H1 (cell line): Measurements from ENCODE around the gene RPS19. TPM values are rescaled to one million over a fixed set of nuclear protein-coding genes. Genes with fewer than 3 reads are reported as not detected.

Source experiments
- CTCF ChIA-PET: fragments of 300-600 bp; sonication (Branson Sonifier 250); formaldehyde crosslinking; loops from one replicate; lab custom pipeline; 2021; ENCODE audit not compliant: partially characterized antibody; lab: Charles Lee
- POLR2A ChIA-PET: fragments of 300-600 bp; sonication (Branson Sonifier 250); formaldehyde crosslinking; loops from one replicate; lab custom pipeline; 2021; ENCODE audit warnings: inconsistent platforms; ENCODE audit not compliant: partially characterized antibody; lab: Charles Lee
- DNase-seq, 2 experiments: peaks; one replicate each; pipeline versions ENCODE4 v3.0.0 to v3.0.0-alpha.2; 2010 to 2022; ENCODE audit warnings: low spot score in 2 of 2, low read depth in 1 of 2, mixed read lengths in 1 of 2
- FAIRE-seq: peaks from 2 replicates; lab custom pipeline; 2011; peaks lifted over from hg19 to GRCh38; lab: Jason Lieb, UNC
- H2AFZ ChIP-seq: 2 replicates; pipeline ENCODE4 v1.8.1; 2012; ENCODE audit warnings: low read length, inconsistent platforms
- H2AK5ac ChIP-seq: 2 replicates; pipeline ENCODE4 v1.6.1; 2013; ENCODE audit warnings: low read depth, low read length
- H2BK120ac ChIP-seq: replicated peaks from 2 replicates; pipeline ENCODE3; 2013; ENCODE audit warnings: low read depth, low read length, inconsistent platforms
- H2BK12ac ChIP-seq: 2 replicates; pipeline ENCODE4 v1.6.1; 2013; ENCODE audit warnings: low read depth, low read length
- H2BK15ac ChIP-seq: 2 replicates; pipeline ENCODE4 v1.6.1; 2013; ENCODE audit warnings: low read length
- H2BK20ac ChIP-seq: 2 replicates; pipeline ENCODE4 v1.6.1; 2013; ENCODE audit warnings: low read length
- H2BK5ac ChIP-seq: 2 replicates; pipeline ENCODE4 v1.6.1; 2013; ENCODE audit warnings: low read depth, low read length
- H3K14ac ChIP-seq: 2 replicates; pipeline ENCODE4 v1.6.1; 2013; ENCODE audit warnings: inconsistent platforms; ENCODE audit not compliant: insufficient read length
- H3K18ac ChIP-seq: 2 replicates; pipeline ENCODE4 v1.6.1; 2013; ENCODE audit warnings: low read length; ENCODE audit errors: extremely low read depth
- H3K23ac ChIP-seq: 2 replicates; pipeline ENCODE4 v1.6.1; 2013; ENCODE audit warnings: inconsistent platforms; ENCODE audit not compliant: insufficient read length
- H3K23me2 ChIP-seq: 2 replicates; pipeline ENCODE4 v1.6.1; 2013; ENCODE audit warnings: low read depth, low read length
- H3K27ac ChIP-seq: 2 replicates; pipeline ENCODE4 v1.6.1; 2011; ENCODE audit warnings: low read depth, low read length, inconsistent platforms
- H3K27me3 ChIP-seq, 4 experiments: replicated peaks in 1 of 4; 1 replicate in 1 of 4; 2 replicates in 3 of 4; pipeline versions ENCODE4 v1.6.1 to v1.8.1; 2011 to 2013; ENCODE audit warnings: low read length in 3 of 4, mild to moderate bottlenecking in 3 of 4, inconsistent platforms in 2 of 4, mixed read lengths in 2 of 4, moderate library complexity in 1 of 4; ENCODE audit not compliant: control insufficient read depth in 3 of 4, insufficient read depth in 3 of 4; ENCODE audit errors: extremely low read depth in 1 of 4
- H3K36me3 ChIP-seq, 4 experiments: 2 replicates each; pipeline versions ENCODE4 v1.6.1 to v1.8.1; 2011 to 2013; ENCODE audit warnings: mild to moderate bottlenecking in 4 of 4, low read length in 3 of 4, moderate library complexity in 2 of 4, control low read depth in 1 of 4, inconsistent platforms in 1 of 4; ENCODE audit not compliant: insufficient read depth in 4 of 4, control insufficient read depth in 2 of 4
- H3K4ac ChIP-seq: replicated peaks from 2 replicates; pipeline ENCODE3; 2013; ENCODE audit warnings: low read length, low read depth, mixed read lengths, inconsistent platforms; ENCODE audit not compliant: insufficient read length
- H3K4me1 ChIP-seq, 4 experiments: replicated peaks in 1 of 4; 1 replicate in 1 of 4; 2 replicates in 3 of 4; pipeline versions ENCODE4 v1.6.1 to v1.8.1; 2011 to 2013; ENCODE audit warnings: low read length in 3 of 4, inconsistent platforms in 2 of 4, mixed read lengths in 1 of 4; ENCODE audit not compliant: insufficient read depth in 4 of 4, control insufficient read depth in 3 of 4
- H3K4me2 ChIP-seq, 2 experiments: 2 replicates each; pipeline versions ENCODE4 v1.6.1 to v1.8.1; 2011 to 2013; ENCODE audit warnings: low read depth in 2 of 2, low read length in 2 of 2, control low read depth in 1 of 2, inconsistent platforms in 1 of 2, mild to moderate bottlenecking in 1 of 2; ENCODE audit not compliant: insufficient read depth in 1 of 2
- H3K4me3 ChIP-seq, 4 experiments: fragments of 200-600, 300-600 bp in 1 of 4; sonication (generic), shearing (Covaris generic), sonication (Bioruptor Twin) in 1 of 4; 2 replicates each; pipeline versions ENCODE4 v1.5.1 to v1.8.1; 2011 to 2016; ENCODE audit warnings: low read length in 4 of 4, low read depth in 3 of 4, control low read depth in 2 of 4, inconsistent platforms in 2 of 4, mild to moderate bottlenecking in 2 of 4, mixed read lengths in 1 of 4, moderate library complexity in 1 of 4; ENCODE audit not compliant: insufficient read depth in 2 of 4; ENCODE audit errors: extremely low read depth in 1 of 4
- H3K56ac ChIP-seq: replicated peaks from 2 replicates; pipeline ENCODE3; 2013; ENCODE audit warnings: low read depth, mild to moderate bottlenecking, mixed read lengths, low read length, inconsistent platforms; ENCODE audit not compliant: insufficient read length
- H3K79me1 ChIP-seq: 2 replicates; pipeline ENCODE4 v1.6.1; 2013; ENCODE audit warnings: low read depth, low read length, control low read depth
- H3K79me2 ChIP-seq, 2 experiments: 2 replicates each; pipeline versions ENCODE4 v1.6.1 to v1.8.1; 2012 to 2013; ENCODE audit warnings: low read length in 2 of 2, mild to moderate bottlenecking in 2 of 2, inconsistent platforms in 1 of 2; ENCODE audit not compliant: insufficient read depth in 2 of 2, control insufficient read depth in 1 of 2
- H3K9ac ChIP-seq, 4 experiments: replicated peaks in 1 of 4; 1 replicate in 1 of 4; 2 replicates in 3 of 4; pipeline versions ENCODE4 v1.6.1 to v1.8.1; 2011 to 2013; ENCODE audit warnings: low read depth in 3 of 4, low read length in 3 of 4, control low read depth in 2 of 4, mild to moderate bottlenecking in 2 of 4, moderate library complexity in 2 of 4, inconsistent platforms in 1 of 4; ENCODE audit errors: extremely low read depth in 1 of 4
- H3K9me3 ChIP-seq, 2 experiments: 2 replicates each; pipeline versions ENCODE4 v1.6.1 to v1.8.1; 2012 to 2013; ENCODE audit warnings: mild to moderate bottlenecking in 2 of 2, moderate library complexity in 2 of 2, control low read depth in 1 of 2, inconsistent platforms in 1 of 2, low read depth in 1 of 2, low read length in 1 of 2, mixed read lengths in 1 of 2; ENCODE audit not compliant: insufficient read depth in 2 of 2
- H4K20me1 ChIP-seq, 2 experiments: replicated peaks in 1 of 2; 2 replicates each; pipeline versions ENCODE3 to v1.8.1; 2011 to 2013; ENCODE audit warnings: inconsistent platforms in 2 of 2, low read length in 2 of 2, mild to moderate bottlenecking in 1 of 2; ENCODE audit not compliant: insufficient read depth in 2 of 2, control insufficient read depth in 1 of 2
- H4K5ac ChIP-seq: 2 replicates; pipeline ENCODE4 v1.6.1; 2013; ENCODE audit warnings: low read length, low read depth, mixed read lengths, inconsistent platforms; ENCODE audit not compliant: insufficient read length
- H4K8ac ChIP-seq: 2 replicates; pipeline ENCODE4 v1.8.0; 2013; ENCODE audit warnings: mild to moderate bottlenecking, moderate library complexity, low read length, inconsistent platforms; ENCODE audit not compliant: insufficient read depth; ENCODE audit errors: extremely low read depth
- H4K91ac ChIP-seq: replicated peaks from 2 replicates; pipeline ENCODE3; 2013; ENCODE audit warnings: low read length, mixed read lengths, inconsistent platforms; ENCODE audit not compliant: insufficient read length
- CEBPB ChIP-seq: IDR thresholded peaks from 2 replicates; pipeline ENCODE4 v1.6.1; 2012; ENCODE audit warnings: low read depth, low read length
- E2F6 ChIP-seq: IDR thresholded peaks from 2 replicates; pipeline ENCODE4 v1.6.1; 2012; ENCODE audit warnings: inconsistent platforms
- KDM5A ChIP-seq: fragments of 200-600 bp; IDR thresholded peaks from 2 replicates; pipeline ENCODE4 v1.7.1; 2012; ENCODE audit warnings: mild to moderate bottlenecking, low read length, inconsistent platforms, mixed read lengths
- MAFK ChIP-seq: IDR thresholded peaks from 2 replicates; pipeline ENCODE4 v1.6.1; 2012; ENCODE audit warnings: low read depth, mild to moderate bottlenecking, improper control_type of control experiment, low read length
- MAX ChIP-seq: IDR thresholded peaks from 2 replicates; pipeline ENCODE4 v1.6.1; 2012; ENCODE audit warnings: inconsistent platforms
- NRF1 ChIP-seq: IDR thresholded peaks from 2 replicates; pipeline ENCODE4 v1.6.1; 2011; ENCODE audit warnings: mild to moderate bottlenecking, low read depth, low read length, improper control_type of control experiment
- SIRT6 ChIP-seq: IDR thresholded peaks from one replicate; pipeline ENCODE4 v1.7.1; 2012; ENCODE audit warnings: low read length, inconsistent platforms
- SP4 ChIP-seq: IDR thresholded peaks from 2 replicates; pipeline ENCODE4 v1.6.1; 2012; ENCODE audit warnings: low read length, inconsistent platforms
- SUZ12 ChIP-seq: fragments of 200-600 bp; sonication (generic); IDR thresholded peaks from 2 replicates; pipeline ENCODE4 v1.6.1; 2012; ENCODE audit warnings: mild to moderate bottlenecking, inconsistent platforms, low read length, moderate library complexity, mixed read lengths
- TBP ChIP-seq: IDR thresholded peaks from 2 replicates; pipeline ENCODE4 v1.6.1; 2011; ENCODE audit warnings: low read depth, low read length, improper control_type of control experiment
- TEAD4 ChIP-seq: IDR thresholded peaks from 2 replicates; pipeline ENCODE4 v1.6.1; 2012; ENCODE audit warnings: low read depth, low read length, inconsistent platforms, mixed read lengths
- USF2 ChIP-seq: IDR thresholded peaks from 2 replicates; pipeline ENCODE4 v1.6.1; 2011; ENCODE audit warnings: low read length, improper control_type of control experiment
- WGBS, 2 experiments: shearing (Covaris generic) in 1 of 2; methylation state at CpG; one replicate each; pipeline versions ENCODE4 v1.1.6 to v1.1.7; 2013 to 2015; ENCODE audit warnings: low lambda C conversion rate in 2 of 2, mixed read lengths in 2 of 2, inconsistent platforms in 1 of 2, low coverage in 1 of 2, missing lambda C conversion rate in 1 of 2; ENCODE audit not compliant: insufficient replicate concordance in 2 of 2, insufficient coverage in 1 of 2, insufficient read length in 1 of 2; ENCODE audit errors: extremely low coverage in 1 of 2, missing lambda C conversion rate in 1 of 2; 5-methylcytosine and 5-hydroxymethylcytosine counted together
- polyA plus RNA-seq, 7 experiments: library from polyadenylated mRNA; depleted of rRNA in 3 of 7; stranded (reverse) in 5 of 7; unstranded in 2 of 7; fragments of >200 nt in 5 of 7; fragments of 200-250 nt in 2 of 7; gene quantifications; 1 replicate in 5 of 7; 2 replicates in 1 of 7; 4 replicates in 1 of 7; pipeline versions ENCODE4 v1.2.1 to v1.2.3, GENCODE V29; 2011 to 2013; ENCODE audit warnings: missing spikeins in 2 of 7, mixed read lengths in 2 of 7
- total RNA-seq: library from RNA; stranded (reverse); fragmentation: NEBNext Ultra II Directional; extraction: Animal tissue kit (Norgen Biotek cat#: 25700); gene quantifications from 2 replicates; pipeline ENCODE4 v1.2.1, GENCODE V29; 2021

The RPS19 gene
- total and polyA plus RNA-seq, 2 of the 8 experiments (the other 6 are each of a cell fraction or from before 2014, with no cell fraction given) = 2,817 to 5,751 TPM

GRCh38 chr19:41844601-41845000 is 15.5 kb upstream of the RPS19 start, which contains the start of gene LYPD4:
LYPD4 (minus strand) TSS chr19:41844683; CDS start chr19:41839285, 5,398 bp downstream.
- H3K4me3 ChIP-seq = no peak within 1 kb of the TSS
- no peak within 1 kb of the TSS for H4K91ac ChIP-seq
- H4K20me1 ChIP-seq = no peaks in the 10 kb centered on the region
- no peak within 1 kb of the TSS for H3K9ac ChIP-seq
- no peak within 1 kb of the TSS for H2AFZ ChIP-seq
- H3K27ac ChIP-seq = no peak within 1 kb of the TSS
- CTCF ChIA-PET = no interaction called here
- DNase-seq (no peak), FAIRE-seq (no peak)
- no peak within 1 kb of the TSS for H4K5ac ChIP-seq
- 84% methylated on average over 18 of the region's 30 CpGs; no CpG with 5 or more reads in 1 of the 2 experiments for WGBS, 2 experiments
- TF ChIP-seq SUZ12 (no peak), KDM5A (no peak), TEAD4 (no peak), CEBPB (no peak), MAFK (no peak), SIRT6 (no peak), SP4 (no peak), TBP (no peak), MAX (peak; percentile 68), USF2 (no peak), E2F6 (peak; percentile 93), NRF1 (no peak)
- no peak within 1 kb of the TSS for H3K23ac ChIP-seq
- no peak within 1 kb of the TSS for H2BK120ac ChIP-seq
- H2BK20ac ChIP-seq = no peak within 1 kb of the TSS
- no peaks in the 10 kb centered on the region for H3K36me3 ChIP-seq
- no peaks in the 10 kb centered on the region for H3K79me2 ChIP-seq
- no peaks in the 10 kb centered on the region for H3K23me2 ChIP-seq
- H3K18ac ChIP-seq = no peak within 1 kb of the TSS
- no peak within 1 kb of the TSS for H3K4ac ChIP-seq
- no peak within 1 kb of the TSS for H2BK5ac ChIP-seq
- H3K4me2 ChIP-seq = no peak within 1 kb of the TSS
- H3K27me3 ChIP-seq = no peaks in the 10 kb centered on the region; a peak in 1 of 7 replicates
- H3K9me3 ChIP-seq = peaks cover 4 to 30% of the 10 kb centered on the region in 2 experiments; a peak in 3 of 4 replicates
- no peak within 1 kb of the TSS for H3K14ac ChIP-seq
- no peak within 1 kb of the TSS; the same call in 1 of the 2 replicates for H4K8ac ChIP-seq
- H2BK12ac ChIP-seq = no peak within 1 kb of the TSS
- POLR2A ChIA-PET = no interaction called here
- H2BK15ac ChIP-seq = no peak within 1 kb of the TSS
- H2AK5ac ChIP-seq = 0 out of 2 replicates have a peak within 1 kb of the TSS, but pooled peaks have one; percentile 65
- H3K79me1 ChIP-seq = no peaks in the 10 kb centered on the region
- no peak within 1 kb of the TSS for H3K56ac ChIP-seq
- no peaks in the 10 kb centered on the region; a peak in 1 of 7 replicates for H3K4me1 ChIP-seq
